C4-2B (cell line): Measurements from ENCODE around the gene NDRG3.

Source experiments
- CTCF ChIP-seq: fragments of 450-650 bp; conservative IDR thresholded peaks from 2 replicates; pipeline ENCODE4 v1.5.1; 2017; ENCODE audit warnings: mild to moderate bottlenecking
- ZFX ChIP-seq: fragments of 450-650 bp; IDR thresholded peaks from 2 replicates; pipeline ENCODE4 v1.6.1; 2017

- no peak for TF ChIP-seq CTCF
- TF ChIP-seq ZFX: no peak
These were observed 134.3 kb downstream of the NDRG3 start for GRCh38 chr20:36611625-36612024.
